RWPE1 (cell line): Measurements from ENCODE around the gene MAN2B2.

Experiments
- CTCF ChIA-PET: fragments of 350-600 bp; sonication (Branson Sonifier 250); formaldehyde crosslinking; extraction: SDS; loops from one replicate; lab custom pipeline; 2021; lab: Yijun Ruan, JAX
- POLR2A ChIA-PET: fragments of 400-600 bp; formaldehyde crosslinking; extraction: SDS; loops from one replicate; lab custom pipeline; 2020; ENCODE audit warnings: antibody characterized with exemption; ENCODE audit not compliant: low non-redundant PET; lab: Yijun Ruan, JAX
- DNase-seq: peaks from one replicate; pipeline ENCODE4 v3.0.0; 2012; ENCODE audit warnings: low spot score
- H3K27ac ChIP-seq: fragments of 450-650 bp; 2 replicates; pipeline ENCODE4 v1.5.1; 2017
- TF ChIP-seq, protein P1 (sequence below): fragments of 450-650 bp; conservative IDR thresholded peaks from 2 replicates; pipeline ENCODE4 v1.5.1; 2017; ENCODE audit warnings: low read depth, mild to moderate bottlenecking

MAN2B2 gene

GRCh38 chr4:6582889-6583490, 8.0 kb downstream of the MAN2B2 start:
- no peak overlapping the region for H3K27ac ChIP-seq
- peak; percentile 12 for DNase-seq
- POLR2A ChIA-PET, result no interaction called here
- TF ChIP-seq, protein P1, sequence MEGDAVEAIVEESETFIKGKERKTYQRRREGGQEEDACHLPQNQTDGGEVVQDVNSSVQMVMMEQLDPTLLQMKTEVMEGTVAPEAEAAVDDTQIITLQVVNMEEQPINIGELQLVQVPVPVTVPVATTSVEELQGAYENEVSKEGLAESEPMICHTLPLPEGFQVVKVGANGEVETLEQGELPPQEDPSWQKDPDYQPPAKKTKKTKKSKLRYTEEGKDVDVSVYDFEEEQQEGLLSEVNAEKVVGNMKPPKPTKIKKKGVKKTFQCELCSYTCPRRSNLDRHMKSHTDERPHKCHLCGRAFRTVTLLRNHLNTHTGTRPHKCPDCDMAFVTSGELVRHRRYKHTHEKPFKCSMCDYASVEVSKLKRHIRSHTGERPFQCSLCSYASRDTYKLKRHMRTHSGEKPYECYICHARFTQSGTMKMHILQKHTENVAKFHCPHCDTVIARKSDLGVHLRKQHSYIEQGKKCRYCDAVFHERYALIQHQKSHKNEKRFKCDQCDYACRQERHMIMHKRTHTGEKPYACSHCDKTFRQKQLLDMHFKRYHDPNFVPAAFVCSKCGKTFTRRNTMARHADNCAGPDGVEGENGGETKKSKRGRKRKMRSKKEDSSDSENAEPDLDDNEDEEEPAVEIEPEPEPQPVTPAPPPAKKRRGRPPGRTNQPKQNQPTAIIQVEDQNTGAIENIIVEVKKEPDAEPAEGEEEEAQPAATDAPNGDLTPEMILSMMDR, result no peak
- CTCF ChIA-PET, result no interaction called here

DNA sequence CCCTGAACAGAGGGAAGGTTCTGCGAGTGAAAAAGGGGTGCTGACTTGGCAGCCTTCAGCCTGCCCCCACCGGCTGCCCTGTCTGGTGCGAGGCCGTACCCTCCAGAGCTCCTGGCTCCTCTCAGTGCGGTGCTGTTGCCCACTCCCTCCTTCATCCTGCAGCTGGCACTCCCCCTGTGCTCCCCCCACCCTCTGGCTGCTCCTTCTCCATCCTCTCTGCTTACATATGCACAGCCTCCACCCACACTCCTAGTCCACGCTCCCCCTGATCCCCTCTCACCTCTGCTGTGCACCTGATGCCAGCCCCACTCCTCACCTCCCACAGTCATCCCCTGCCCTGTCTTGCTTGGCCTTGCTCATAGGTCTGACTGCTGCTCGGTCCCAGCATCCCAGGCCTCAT, 9.9 kb downstream of the MAN2B2 start:
- ChIA-PET POLR2A (no interaction called here), CTCF (no interaction called here)
- DNase-seq, result no peak
- no peak overlapping the region for H3K27ac ChIP-seq
- TF ChIP-seq, protein P1, result no peak

DNA sequence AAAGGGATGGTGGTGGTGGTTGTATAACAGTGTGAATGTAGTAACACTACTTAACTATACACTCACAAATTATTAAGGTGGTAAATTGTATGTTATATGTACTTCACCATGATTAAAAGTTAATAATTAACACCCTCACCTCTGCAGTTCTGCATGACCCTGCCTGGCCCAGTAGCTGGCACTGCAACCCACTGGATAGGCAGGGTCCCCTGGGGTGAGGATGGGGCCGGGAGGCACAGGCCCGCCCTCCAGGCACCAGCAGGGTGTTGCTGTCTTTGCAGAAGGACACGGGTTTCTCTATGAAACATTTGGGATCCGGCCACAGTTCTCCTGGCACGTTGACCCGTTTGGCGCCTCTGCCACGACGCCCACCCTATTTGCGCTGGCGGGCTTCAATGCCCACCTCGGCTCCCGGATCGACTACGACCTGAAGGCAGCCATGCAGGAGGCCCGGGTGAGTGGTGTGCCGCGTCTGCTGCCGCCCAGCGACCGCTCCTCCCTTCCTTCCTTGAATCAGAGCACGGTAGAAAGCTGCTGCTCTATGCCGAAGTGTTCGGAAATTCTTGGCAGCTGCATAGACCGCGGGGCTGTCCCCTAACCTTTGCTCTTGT, 11.8 kb downstream of the MAN2B2 start:
- no peak for DNase-seq
- TF ChIP-seq, protein P1, result no peak
- CTCF ChIA-PET, result no interaction called here
- H3K27ac ChIP-seq, result no peak overlapping the region
- POLR2A ChIA-PET, result no interaction called here

GRCh38 chr4:6589444-6589843, 14.5 kb downstream of the MAN2B2 start:
- DNase-seq, result no peak
- no peak overlapping the region for H3K27ac ChIP-seq
- TF ChIP-seq, protein P1, result no peak
- ChIA-PET POLR2A (no interaction called here), CTCF (no interaction called here)

DNA sequence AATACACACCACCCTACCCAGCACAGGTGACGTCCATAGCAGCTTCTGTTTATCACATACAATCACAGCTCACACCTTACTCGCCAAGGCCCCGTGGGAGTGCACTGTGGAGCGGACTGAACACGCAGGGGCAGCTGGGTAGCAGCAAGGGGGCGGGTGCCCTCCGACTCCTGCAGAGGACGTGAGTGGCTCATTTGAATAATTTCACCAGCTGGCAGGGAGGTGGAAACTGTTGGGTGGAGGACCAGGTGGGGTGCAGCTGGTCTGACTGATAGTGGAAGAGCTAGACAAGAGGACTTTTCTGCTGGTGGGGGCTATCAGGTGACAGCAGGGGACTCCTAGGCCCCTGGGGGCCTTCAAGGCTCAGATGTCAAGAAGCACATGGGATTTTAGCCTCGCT, 16.3 kb downstream of the MAN2B2 start:
- TF ChIP-seq, protein P1, result no peak
- no peak overlapping the region for H3K27ac ChIP-seq
- CTCF ChIA-PET, result no interaction called here
- POLR2A ChIA-PET, result no interaction called here
- no peak for DNase-seq

- H3K27ac ChIP-seq, result no peak overlapping the region
- TF ChIP-seq, protein P1, result no peak
- no peak for DNase-seq
- POLR2A ChIA-PET, result no interaction called here
- CTCF ChIA-PET, result no interaction called here
Measured at GRCh38 chr4:6591781-6592180, 16.8 kb downstream of the MAN2B2 start.
